IMR-90 (cell line): ENCODE measurements around the gene BNIP5. TPM values are rescaled to one million over a fixed set of nuclear protein-coding genes. Genes with fewer than 3 reads are reported as not detected.

ENCODE experiments used
- ATAC-seq: fragments of 200-7000 bp; cut with Tn5 transposase; 2 replicates; pipeline ENCODE4 v1.9.1; 2020; ENCODE audit warnings: low read depth, mild to moderate bottlenecking, moderate library complexity
- BruUV-seq: library from RNA; stranded (reverse); fragments of 400-500 nt; replicated peaks from 2 replicates; lab custom pipeline; 2021; lab: Mats Ljungman, UMichigan
- CTCF ChIA-PET: fragments of 300-600 bp; formaldehyde crosslinking; extraction: SDS; loops from one replicate; lab custom pipeline; 2021; ENCODE audit warnings: antibody characterized with exemption; lab: Yijun Ruan, JAX
- POLR2A ChIA-PET: fragments of 300-600 bp; sonication (Branson Sonifier 250); formaldehyde crosslinking; loops from one replicate; lab custom pipeline; 2022; ENCODE audit warnings: antibody characterized with exemption; ENCODE audit not compliant: unreplicated experiment; lab: Charles Lee
- DNase-seq: peaks from one replicate; pipeline ENCODE4 v3.0.0; 2013
- H2AFZ ChIP-seq: replicated peaks from 2 replicates; pipeline ENCODE3; 2013; ENCODE audit warnings: low read length, mild to moderate bottlenecking; ENCODE audit not compliant: poor library complexity
- H2AK5ac ChIP-seq: 2 replicates; pipeline ENCODE4 v1.6.1; 2013; ENCODE audit warnings: low read depth, low read length, inconsistent platforms
- H2AK9ac ChIP-seq: replicated peaks from 2 replicates; pipeline ENCODE3; 2013; ENCODE audit warnings: mild to moderate bottlenecking, low read depth, low read length, moderate library complexity; ENCODE audit not compliant: poor library complexity
- H2BK120ac ChIP-seq: 2 replicates; pipeline ENCODE4 v1.6.1; 2013; ENCODE audit warnings: low read depth, low read length, inconsistent platforms
- H2BK15ac ChIP-seq: 3 replicates; pipeline ENCODE4 v1.6.1; 2013; ENCODE audit warnings: low read depth, low read length, inconsistent platforms
- H2BK20ac ChIP-seq: 2 replicates; pipeline ENCODE4 v1.6.1; 2013; ENCODE audit warnings: low read depth, mild to moderate bottlenecking, inconsistent platforms, low read length, moderate library complexity
- H2BK5ac ChIP-seq: 2 replicates; pipeline ENCODE4 v1.6.1; 2013; ENCODE audit warnings: mild to moderate bottlenecking, low read depth, low read length, inconsistent platforms; ENCODE audit not compliant: poor library complexity, severe bottlenecking
- H3K14ac ChIP-seq: replicated peaks from 2 replicates; pipeline ENCODE4 v1.6.1; 2013; ENCODE audit warnings: low read depth, low read length, inconsistent platforms
- H3K18ac ChIP-seq: 2 replicates; pipeline ENCODE4 v1.6.1; 2013; ENCODE audit warnings: low read depth, low read length, control low read depth
- H3K23ac ChIP-seq: 2 replicates; pipeline ENCODE4 v1.6.1; 2013; ENCODE audit warnings: low read depth, low read length, inconsistent platforms
- H3K27ac ChIP-seq: 2 replicates; pipeline ENCODE4 v1.5.1; 2013; ENCODE audit warnings: mild to moderate bottlenecking, control low read depth, low read length; ENCODE audit not compliant: insufficient read depth
- H3K27me3 ChIP-seq: 2 replicates; pipeline ENCODE4 v1.6.1; 2013; ENCODE audit warnings: low read length; ENCODE audit not compliant: control insufficient read depth, insufficient read depth
- H3K36me3 ChIP-seq: 2 replicates; pipeline ENCODE4 v1.6.1; 2013; ENCODE audit warnings: low read length, mixed read lengths; ENCODE audit not compliant: control insufficient read depth, insufficient read depth
- H3K4ac ChIP-seq: 2 replicates; pipeline ENCODE4 v1.6.1; 2013; ENCODE audit warnings: low read depth, low read length, inconsistent platforms
- H3K4me1 ChIP-seq: 2 replicates; pipeline ENCODE4 v1.6.1; 2013; ENCODE audit warnings: low read length, mixed read lengths; ENCODE audit not compliant: control insufficient read depth, insufficient read depth
- H3K4me2 ChIP-seq: 2 replicates; pipeline ENCODE4 v1.6.1; 2013; ENCODE audit warnings: low read depth, mild to moderate bottlenecking, control low read depth, low read length, moderate library complexity
- H3K4me3 ChIP-seq: 2 replicates; pipeline ENCODE4 v1.5.1; 2013; ENCODE audit warnings: low read depth, mild to moderate bottlenecking, control low read depth, low read length, moderate library complexity; ENCODE audit not compliant: insufficient read depth
- H3K56ac ChIP-seq: 2 replicates; pipeline ENCODE4 v1.6.1; 2013; ENCODE audit warnings: low read length, inconsistent platforms; ENCODE audit not compliant: insufficient read depth; ENCODE audit errors: extremely low read depth
- H3K79me1 ChIP-seq, 2 experiments: 2 replicates each; pipeline ENCODE4 v1.6.1; 2013; ENCODE audit warnings: low read length in 2 of 2, inconsistent platforms in 1 of 2, low read depth in 1 of 2
- H3K9ac ChIP-seq: 2 replicates; pipeline ENCODE4 v1.6.1; 2013; ENCODE audit warnings: low read depth, low read length, control low read depth
- H3K9me1 ChIP-seq: 2 replicates; pipeline ENCODE4 v1.6.1; 2013; ENCODE audit warnings: low read length, inconsistent platforms; ENCODE audit not compliant: insufficient read depth
- H3K9me3 ChIP-seq: 2 replicates; pipeline ENCODE4 v1.6.1; 2013; ENCODE audit warnings: low read length; ENCODE audit not compliant: control insufficient read depth, insufficient read depth
- H4K20me1 ChIP-seq: 2 replicates; pipeline ENCODE4 v1.6.1; 2013; ENCODE audit warnings: low read length, inconsistent platforms; ENCODE audit not compliant: insufficient read depth
- H4K5ac ChIP-seq: 2 replicates; pipeline ENCODE4 v1.6.1; 2013; ENCODE audit warnings: mild to moderate bottlenecking, low read depth, low read length, control low read depth
- H4K8ac ChIP-seq, 2 experiments: 2 replicates each; pipeline ENCODE4 v1.6.1; 2013; ENCODE audit warnings: low read depth in 2 of 2, low read length in 2 of 2, control low read depth in 1 of 2, inconsistent platforms in 1 of 2
- H4K91ac ChIP-seq: 2 replicates; pipeline ENCODE4 v1.6.1; 2013; ENCODE audit warnings: low read depth, low read length, inconsistent platforms; ENCODE audit not compliant: insufficient read depth
- BHLHE40 ChIP-seq: fragments of 150-350 bp; IDR thresholded peaks from 2 replicates; pipeline ENCODE4 v1.6.1; 2016; ENCODE audit warnings: mild to moderate bottlenecking, low read depth, low read length
- CEBPB ChIP-seq: IDR thresholded peaks from 2 replicates; pipeline ENCODE4 v1.6.1; 2012; ENCODE audit warnings: low read depth, low read length, improper control_type of control experiment
- CHD1 ChIP-seq: IDR thresholded peaks from 2 replicates; pipeline ENCODE4 v1.6.1; 2012; ENCODE audit warnings: low read depth, low read length, improper control_type of control experiment
- ELK1 ChIP-seq: fragments of 150-350 bp; IDR thresholded peaks from 2 replicates; pipeline ENCODE4 v1.6.1; 2016; ENCODE audit warnings: low read depth, mild to moderate bottlenecking, low read length, moderate library complexity, borderline replicate concordance
- FOS ChIP-seq: fragments of 150-350 bp; IDR thresholded peaks from 2 replicates; pipeline ENCODE4 v1.6.1; 2016; ENCODE audit warnings: low read depth, low read length
- MAFK ChIP-seq: IDR thresholded peaks from 2 replicates; pipeline ENCODE4 v1.6.1; 2012; ENCODE audit warnings: low read depth, low read length, improper control_type of control experiment
- MAZ ChIP-seq: IDR thresholded peaks from 2 replicates; pipeline ENCODE4 v1.6.1; 2012; ENCODE audit warnings: low read depth, mild to moderate bottlenecking, low read length, improper control_type of control experiment, moderate library complexity, borderline replicate concordance
- MXI1 ChIP-seq: IDR thresholded peaks from 2 replicates; pipeline ENCODE4 v1.6.1; 2012; ENCODE audit warnings: low read depth, mild to moderate bottlenecking, low read length, moderate library complexity, borderline replicate concordance
- NFE2L2 ChIP-seq: fragments of 150-350 bp; IDR thresholded peaks from 2 replicates; pipeline ENCODE4 v1.6.1; 2016; ENCODE audit warnings: low read depth, mild to moderate bottlenecking, low read length
- POLR2A ChIP-seq: IDR thresholded peaks from 2 replicates; pipeline ENCODE4 v1.6.1; 2012; ENCODE audit warnings: mild to moderate bottlenecking, low read depth, low read length
- RAD21 ChIP-seq: IDR thresholded peaks from 2 replicates; pipeline ENCODE4 v1.6.1; 2012; ENCODE audit warnings: low read length, improper control_type of control experiment
- RCOR1 ChIP-seq: IDR thresholded peaks from 2 replicates; pipeline ENCODE4 v1.6.1; 2012; ENCODE audit warnings: mild to moderate bottlenecking, low read length, improper control_type of control experiment; ENCODE audit not compliant: insufficient replicate concordance
- RFX5 ChIP-seq: IDR thresholded peaks from 2 replicates; pipeline ENCODE4 v1.8.0; 2012; ENCODE audit warnings: low read depth, mild to moderate bottlenecking, low read length, moderate library complexity
- SMC3 ChIP-seq: fragments of 150-350 bp; IDR thresholded peaks from 2 replicates; pipeline ENCODE4 v1.6.1; 2016; ENCODE audit warnings: low read depth, mild to moderate bottlenecking, antibody characterized with exemption, low read length, moderate library complexity
- WGBS, 2 experiments: methylation state at CpG; one replicate each; pipeline versions ENCODE4 v1.1.5 to v1.1.7; 2013; ENCODE audit warnings: missing lambda C conversion rate in 2 of 2; ENCODE audit not compliant: insufficient read length in 1 of 2; ENCODE audit errors: extremely low coverage in 2 of 2; 5-methylcytosine and 5-hydroxymethylcytosine counted together
- dilution Hi-C: fragments of 300-500 bp; cut with HindIII; formaldehyde crosslinking; loops from one replicate; pipeline ENCODE4 v1.14.3; 2018; ENCODE audit warnings: low sequenced_read_pairs; ENCODE audit not compliant: unreplicated experiment
- in situ Hi-C: fragments of 300-500 bp; cut with MboI; formaldehyde crosslinking; loops from 3 replicates; pipeline ENCODE4 v1.14.3; 2019; ENCODE audit warnings: low sequenced_read_pairs, inconsistent platforms, mixed read lengths
- intact Hi-C: fragments of 100-400 bp; cut with micrococcal nuclease; formaldehyde crosslinking; loops from 2 replicates; pipeline ENCODE4 v1.10.0; 2022
- polyA plus RNA-seq, 3 experiments: library from polyadenylated mRNA; depleted of rRNA; stranded (reverse); fragments of >200 nt; gene quantifications; 2 replicates each; pipeline ENCODE4 v1.2.3, GENCODE V29; 2012; ENCODE audit warnings: low replicate concordance in 1 of 3
- total RNA-seq: library from RNA; depleted of rRNA; stranded (reverse); fragments of >200 nt; gene quantifications from 2 replicates; pipeline ENCODE4 v1.2.3, GENCODE V29; 2012
- TF ChIP-seq, protein P1 (sequence below): conservative IDR thresholded peaks from 2 replicates; pipeline ENCODE4 v1.5.1; 2012; ENCODE audit warnings: mild to moderate bottlenecking, low read depth, low read length, improper control_type of control experiment
- TF ChIP-seq, protein P2 (sequence below): fragments of 150-350 bp; IDR thresholded peaks from 2 replicates; pipeline ENCODE4 v1.6.1; 2017; ENCODE audit warnings: mild to moderate bottlenecking, antibody characterized with exemption, low read length, low read depth

The BNIP5 gene
- total and polyA plus RNA-seq, 2 of the 4 experiments (the other 2 are of a cell fraction), result not detected

- H3K18ac ChIP-seq, result no peak overlapping the region
- in situ Hi-C loops (no loop called here), intact Hi-C loops (no loop called here), dilution Hi-C loops (no loop called here)
- no peak overlapping the region for H2AFZ ChIP-seq
- H3K27me3 ChIP-seq, result peaks cover 75% of the 10 kb centered on the region
- no peaks in the 10 kb centered on the region for H3K36me3 ChIP-seq
- H3K4me1 ChIP-seq, result no peaks in the 10 kb centered on the region
- H2BK5ac ChIP-seq, result no peak overlapping the region
- H3K9me1 ChIP-seq, result no peaks in the 10 kb centered on the region
- no peak overlapping the region for H3K56ac ChIP-seq
- H2AK9ac ChIP-seq, result no peak overlapping the region
- H2BK20ac ChIP-seq, result no peak overlapping the region
- H2AK5ac ChIP-seq, result no peak overlapping the region
- no peak overlapping the region for H3K4me3 ChIP-seq
- no peaks in the 10 kb centered on the region for H4K20me1 ChIP-seq
- H4K8ac ChIP-seq, result no peak overlapping the region
- DNase-seq, result no peak
- 32% methylated on average over 5 of the region's 15 CpGs; no CpG with 5 or more reads in 1 of the 2 experiments for WGBS, 2 experiments
- H3K79me1 ChIP-seq, result no peaks in the 10 kb centered on the region
- H3K4me2 ChIP-seq, result no peak overlapping the region
- CTCF ChIA-PET, result no interaction called here
- no peak overlapping the region for H2BK15ac ChIP-seq
- H4K5ac ChIP-seq, result no peak overlapping the region
- no peak overlapping the region for H2BK120ac ChIP-seq
- no peak overlapping the region for H3K14ac ChIP-seq
- H4K91ac ChIP-seq, result no peak overlapping the region
- no peak for TF ChIP-seq NFE2L2
- no peak for TF ChIP-seq FOS
- no peak for TF ChIP-seq SMC3
- no peak for TF ChIP-seq MXI1
- no peak for TF ChIP-seq ELK1
- TF ChIP-seq, protein P1, sequence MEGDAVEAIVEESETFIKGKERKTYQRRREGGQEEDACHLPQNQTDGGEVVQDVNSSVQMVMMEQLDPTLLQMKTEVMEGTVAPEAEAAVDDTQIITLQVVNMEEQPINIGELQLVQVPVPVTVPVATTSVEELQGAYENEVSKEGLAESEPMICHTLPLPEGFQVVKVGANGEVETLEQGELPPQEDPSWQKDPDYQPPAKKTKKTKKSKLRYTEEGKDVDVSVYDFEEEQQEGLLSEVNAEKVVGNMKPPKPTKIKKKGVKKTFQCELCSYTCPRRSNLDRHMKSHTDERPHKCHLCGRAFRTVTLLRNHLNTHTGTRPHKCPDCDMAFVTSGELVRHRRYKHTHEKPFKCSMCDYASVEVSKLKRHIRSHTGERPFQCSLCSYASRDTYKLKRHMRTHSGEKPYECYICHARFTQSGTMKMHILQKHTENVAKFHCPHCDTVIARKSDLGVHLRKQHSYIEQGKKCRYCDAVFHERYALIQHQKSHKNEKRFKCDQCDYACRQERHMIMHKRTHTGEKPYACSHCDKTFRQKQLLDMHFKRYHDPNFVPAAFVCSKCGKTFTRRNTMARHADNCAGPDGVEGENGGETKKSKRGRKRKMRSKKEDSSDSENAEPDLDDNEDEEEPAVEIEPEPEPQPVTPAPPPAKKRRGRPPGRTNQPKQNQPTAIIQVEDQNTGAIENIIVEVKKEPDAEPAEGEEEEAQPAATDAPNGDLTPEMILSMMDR, result no peak
- no peak for TF ChIP-seq BHLHE40
- no peak for TF ChIP-seq RAD21
- TF ChIP-seq MAFK, result no peak
- TF ChIP-seq RFX5, result no peak
- TF ChIP-seq CEBPB, result no peak
- TF ChIP-seq POLR2A, result no peak
- no peak for TF ChIP-seq MAZ
- no peak for TF ChIP-seq CHD1
- TF ChIP-seq RCOR1, result no peak
- TF ChIP-seq, protein P2, sequence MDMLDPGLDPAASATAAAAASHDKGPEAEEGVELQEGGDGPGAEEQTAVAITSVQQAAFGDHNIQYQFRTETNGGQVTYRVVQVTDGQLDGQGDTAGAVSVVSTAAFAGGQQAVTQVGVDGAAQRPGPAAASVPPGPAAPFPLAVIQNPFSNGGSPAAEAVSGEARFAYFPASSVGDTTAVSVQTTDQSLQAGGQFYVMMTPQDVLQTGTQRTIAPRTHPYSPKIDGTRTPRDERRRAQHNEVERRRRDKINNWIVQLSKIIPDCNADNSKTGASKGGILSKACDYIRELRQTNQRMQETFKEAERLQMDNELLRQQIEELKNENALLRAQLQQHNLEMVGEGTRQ, result no peak
- no peak for ATAC-seq
- H3K4ac ChIP-seq, result no peak overlapping the region
- POLR2A ChIA-PET, result no interaction called here
- no peak overlapping the region for H3K9ac ChIP-seq
- no peak overlapping the region for H3K27ac ChIP-seq
- no TSS peak for BruUV-seq
- no peaks in the 10 kb centered on the region for H3K9me3 ChIP-seq
- H3K23ac ChIP-seq, result 0 out of 2 replicates have a peak overlapping the region, but pooled peaks have one; percentile 43
Observed at GRCh38 chr6:36273802-36274514, 62.7 kb downstream of the BNIP5 start.
